Natural killer cell (primary cell): ENCODE data around the gene FHL1. TPM values are rescaled to one million over a fixed set of nuclear protein-coding genes. Genes with fewer than 3 reads are reported as not detected.
"Not testable (repeated sequence)": the region's sequence is repeated elsewhere in the genome, so short reads cannot be mapped to it uniquely, and the experiment has no call there.

Source experiments
- ATAC-seq, 3 donors: fragments of 150-1000 bp in 2 of 3; fragments of 200-7000 bp in 1 of 3; cut with Tn5 transposase; 1 replicate in 1 of 3; 2 replicates in 2 of 3; pipeline ENCODE4 v1.10.0; 2021; ENCODE audit warnings: mild to moderate bottlenecking in 2 of 3, moderate library complexity in 2 of 3
- DNase-seq, 2 donors: peaks; one replicate each; pipeline versions ENCODE4 v3.0.0 to v3.0.0-alpha.2; 2013 to 2021; ENCODE audit warnings: mixed read lengths in 1 of 2
- H3K27ac ChIP-seq: one replicate; pipeline ENCODE4 v1.5.1; 2013; ENCODE audit warnings: mild to moderate bottlenecking, low read length
- H3K27me3 ChIP-seq: one replicate; pipeline ENCODE4 v1.6.1; 2013; ENCODE audit warnings: low read length; ENCODE audit not compliant: control insufficient read depth, insufficient read depth
- H3K36me3 ChIP-seq: one replicate; pipeline ENCODE4 v1.6.1; 2013; ENCODE audit warnings: low read length; ENCODE audit not compliant: control insufficient read depth, insufficient read depth
- H3K4me1 ChIP-seq: one replicate; pipeline ENCODE4 v1.6.1; 2013; ENCODE audit warnings: low read length; ENCODE audit not compliant: control insufficient read depth, insufficient read depth
- H3K4me3 ChIP-seq: one replicate; pipeline ENCODE4 v1.5.1; 2013; ENCODE audit warnings: low read length
- H3K9me3 ChIP-seq: one replicate; pipeline ENCODE4 v1.6.1; 2013; ENCODE audit warnings: low read length; ENCODE audit not compliant: control insufficient read depth, insufficient read depth
- H3K27ac Mint-ChIP-seq, 2 donors: one replicate each; pipeline ENCODE4 v1.8.0; 2022; ENCODE audit warnings: mild to moderate bottlenecking in 2 of 2, mixed read lengths in 2 of 2, moderate library complexity in 1 of 2
- H3K27me3 Mint-ChIP-seq, 2 donors: one replicate each; pipeline ENCODE4 v1.8.0; 2022; ENCODE audit warnings: low read depth in 2 of 2, mixed read lengths in 2 of 2
- H3K36me3 Mint-ChIP-seq: one replicate; pipeline ENCODE4 v1.8.0; 2022; ENCODE audit warnings: mixed read lengths
- H3K4me1 Mint-ChIP-seq, 2 donors: one replicate each; pipeline ENCODE4 v1.8.0; 2022; ENCODE audit warnings: mixed read lengths in 2 of 2
- H3K4me3 Mint-ChIP-seq: one replicate; pipeline ENCODE4 v1.8.0; 2022; ENCODE audit warnings: mild to moderate bottlenecking, moderate library complexity, mixed read lengths
- H3K9me3 Mint-ChIP-seq, 2 donors: one replicate each; pipeline ENCODE4 v1.8.0; 2022; ENCODE audit warnings: mixed read lengths in 2 of 2
- CTCF ChIP-seq: fragments of 200-600 bp; IDR thresholded peaks from one replicate; pipeline ENCODE4 v1.8.0; 2022; ENCODE audit warnings: antibody characterized with exemption
- WGBS: methylation state at CpG from one replicate; pipeline ENCODE4 v1.1.7; 2013; ENCODE audit warnings: missing lambda C conversion rate; ENCODE audit not compliant: insufficient coverage; 5-methylcytosine and 5-hydroxymethylcytosine counted together
- intact Hi-C: fragments of 100-400 bp; cut with micrococcal nuclease; formaldehyde crosslinking; loops from one replicate; pipeline ENCODE4 v1.14.2; 2022
- total RNA-seq, 4 donors: library from RNA; stranded (reverse); fragments of 120-200 nt in 1 of 4; gene quantifications; one replicate each; pipeline versions ENCODE4 v1.2.3 to v1.2.4, GENCODE V29; 2013 to 2022

The FHL1 gene
- total RNA-seq, 3 donors from 2014 or later (not counting 1 experiment from before 2014, with no cell fraction given), result 3.2 to 5.7 (median 3.7) TPM

- intact Hi-C loops, result no loop called here
- no peak overlapping the region for H3K27ac ChIP-seq
- H3K4me3 Mint-ChIP-seq, result no peak overlapping the region
- H3K36me3 Mint-ChIP-seq, result no peaks in the 10 kb centered on the region
- ATAC-seq (no peak), DNase-seq (no peak)
- no peaks in the 10 kb centered on the region for H3K9me3 Mint-ChIP-seq
- H3K27me3 ChIP-seq, result no peaks in the 10 kb centered on the region
- peaks cover 9% of the 10 kb centered on the region for H3K36me3 ChIP-seq
- H3K27me3 Mint-ChIP-seq, result no peaks in the 10 kb centered on the region
- H3K4me1 Mint-ChIP-seq, result no peaks in the 10 kb centered on the region
- TF ChIP-seq CTCF, result no peak
- H3K4me3 ChIP-seq, result no peak overlapping the region
- no peaks in the 10 kb centered on the region for H3K9me3 ChIP-seq
- H3K27ac Mint-ChIP-seq, result no peak overlapping the region
- no peaks in the 10 kb centered on the region for H3K4me1 ChIP-seq
- 100% methylated on average over 1 of the region's 3 CpGs for whole genome bisulfite sequencing
Measured at GRCh38 chrX:136237074-136237473, 89.7 kb downstream of the FHL1 start.

- H3K9me3 ChIP-seq, H3K27ac ChIP-seq, H3K27me3 Mint-ChIP-seq, H3K9me3 Mint-ChIP-seq, H3K4me1 Mint-ChIP-seq, H3K4me3 Mint-ChIP-seq, intact Hi-C loops, H3K4me1 ChIP-seq, H3K36me3 Mint-ChIP-seq, H3K27me3 ChIP-seq, DNase-seq, ATAC-seq, H3K27ac Mint-ChIP-seq, H3K4me3 ChIP-seq: not testable (repeated sequence)
- WGBS, result no CpG with 5 or more reads among the region's 4 CpGs
- peaks cover 13% of the 10 kb centered on the region for H3K36me3 ChIP-seq
Measured at GRCh38 chrX:136237849-136238248, 90.5 kb downstream of the FHL1 start.

- H3K9me3 Mint-ChIP-seq, result no peaks in the 10 kb centered on the region
- H3K27ac ChIP-seq, result no peak overlapping the region
- H3K9me3 ChIP-seq, result no peaks in the 10 kb centered on the region
- no peaks in the 10 kb centered on the region for H3K36me3 Mint-ChIP-seq
- H3K4me3 ChIP-seq, result no peak overlapping the region
- H3K27me3 Mint-ChIP-seq, result no peaks in the 10 kb centered on the region
- intact Hi-C loops, result no loop called here
- DNase-seq (no peak), ATAC-seq (no peak)
- no peak for TF ChIP-seq CTCF
- H3K4me3 Mint-ChIP-seq, result no peak overlapping the region
- no peak overlapping the region for H3K27ac Mint-ChIP-seq
- no peaks in the 10 kb centered on the region for H3K4me1 Mint-ChIP-seq
- peaks cover 5% of the 10 kb centered on the region for H3K4me1 ChIP-seq
- H3K27me3 ChIP-seq, result no peaks in the 10 kb centered on the region
- H3K36me3 ChIP-seq, result peaks cover 14% of the 10 kb centered on the region
- no CpG with 5 or more reads among the region's 6 CpGs for WGBS
Measured at GRCh38 chrX:136246201-136246600, 98.9 kb downstream of the FHL1 start.

- no peaks in the 10 kb centered on the region for H3K9me3 ChIP-seq
- Mint-ChIP-seq H3K4me1 (peaks cover 5% of the 10 kb centered on the region in 2 donors), H3K36me3 (no peaks in the 10 kb centered on the region), H3K4me3 (peak overlapping the region; percentile 87), H3K9me3 (no peaks in the 10 kb centered on the region), H3K27ac (no peak overlapping the region), H3K27me3 (no peaks in the 10 kb centered on the region)
- DNase-seq (peak in 1 of 2 donors; percentile 35), ATAC-seq (peak; percentile 27 to 43 (median 32))
- no peaks in the 10 kb centered on the region for H3K27me3 ChIP-seq
- no peaks in the 10 kb centered on the region for H3K36me3 ChIP-seq
- H3K27ac ChIP-seq, result no peak overlapping the region
- TF ChIP-seq CTCF, result no peak
- intact Hi-C loops, result no loop called here
- H3K4me1 ChIP-seq, result peaks cover 10% of the 10 kb centered on the region
- WGBS, result 9% methylated on average over 52 of the region's 53 CpGs
- peak overlapping the region; percentile 59 for H3K4me3 ChIP-seq
Measured at GRCh38 chrX:136250191-136251040, 103.1 kb downstream of the FHL1 start.
